Measurements from ENCODE around the gene CETN3. TPM values are rescaled to one million over a fixed set of nuclear protein-coding genes. Genes with fewer than 3 reads are reported as not detected.

Gene CETN3
- total and polyA plus RNA-seq, 9 donors, result 26.3 to 37.6 (median 32.0) TPM

DNA sequence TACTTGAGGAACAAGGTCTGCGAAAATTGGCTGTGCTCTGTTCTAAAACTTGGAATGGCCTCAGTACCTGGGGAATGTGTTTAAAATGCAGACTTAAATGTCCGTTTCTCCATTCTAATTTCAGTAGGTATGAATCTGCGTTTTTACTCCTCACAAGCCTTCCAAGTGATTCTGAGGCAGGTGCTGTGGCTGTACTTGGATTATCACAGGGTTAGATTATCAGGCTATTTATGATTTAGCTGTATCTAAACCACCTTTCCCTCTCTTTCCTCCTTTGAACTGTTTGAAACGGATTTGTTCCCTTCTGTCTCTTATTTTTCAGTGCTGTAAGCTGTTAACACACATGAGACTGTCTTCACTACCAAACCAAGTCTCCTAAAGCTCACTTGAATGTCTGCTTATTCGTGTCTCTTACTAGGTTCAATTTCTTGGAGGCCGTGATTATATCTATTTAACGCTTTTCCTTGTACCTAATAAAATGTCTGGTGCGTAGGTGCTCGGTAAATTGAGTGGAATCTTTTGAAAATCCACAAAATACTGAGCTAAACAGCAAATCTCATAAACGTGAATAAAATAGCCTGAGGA, 714 bp upstream of the CETN3 start:
- H3K27ac ChIP-seq (ENCODE audit: low read length), result peak overlapping the region; percentile 99
- H3K4me1 ChIP-seq (ENCODE audit: control insufficient read depth, insufficient read depth, low read length), result peaks cover 3% of the 10 kb centered on the region
- no peaks in the 10 kb centered on the region for H3K27me3 ChIP-seq (ENCODE audit: control insufficient read depth, insufficient read depth, low read length)
- no CpG with 5 or more reads among the region's 10 CpGs for WGBS (ENCODE audit: insufficient coverage)
- no peaks in the 10 kb centered on the region for H3K9me3 ChIP-seq (replicated peaks; ENCODE audit: control insufficient read depth, low read depth, low read length)
- H3K4me3 ChIP-seq (ENCODE audit: low read length), result peak overlapping the region; percentile 77
- no peak for DNase-seq
- no peaks in the 10 kb centered on the region for H3K36me3 ChIP-seq (ENCODE audit: control insufficient read depth, insufficient read depth, low read length)

DNA sequence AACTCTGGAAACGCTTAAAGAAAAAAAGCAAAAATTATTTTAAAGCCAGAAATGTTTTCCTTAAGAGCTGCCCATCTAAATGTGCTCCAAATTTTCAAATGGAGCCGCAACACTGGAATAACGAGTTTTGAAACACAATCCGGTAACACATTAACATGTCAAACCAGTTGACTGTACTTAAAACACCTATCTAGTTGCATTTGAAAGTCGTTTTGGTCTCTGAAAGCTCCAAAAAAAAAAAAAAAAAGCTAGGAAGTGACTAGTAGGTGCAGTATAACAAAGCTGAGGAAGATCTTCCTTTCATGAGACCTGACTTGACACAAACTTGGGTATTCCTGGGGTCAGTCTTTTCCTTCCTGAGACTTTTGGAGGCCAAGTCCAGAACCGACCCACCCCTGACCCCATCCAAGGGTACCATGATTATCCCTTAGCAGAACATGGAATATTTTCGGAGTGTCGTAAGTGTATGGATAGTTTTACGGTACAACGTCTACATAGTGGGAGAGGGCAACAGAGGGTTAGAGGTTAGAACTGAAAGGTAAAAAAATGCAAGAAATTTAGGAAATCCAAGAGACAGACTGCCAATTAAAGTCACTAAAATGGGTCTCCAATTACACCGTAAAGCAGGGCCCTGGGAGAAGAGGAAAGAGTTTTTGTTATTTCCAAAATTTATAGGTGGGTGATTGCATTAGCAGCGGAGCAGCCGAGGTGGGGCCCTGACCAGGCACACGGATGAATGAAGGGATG, 812 bp downstream of the CETN3 start:
- Histone ChIP-seq H3K27ac (ENCODE audit: low read length) (peak overlapping the region; percentile 100), H3K36me3 (ENCODE audit: control insufficient read depth, insufficient read depth, low read length) (no peaks in the 10 kb centered on the region), H3K4me1 (ENCODE audit: control insufficient read depth, insufficient read depth, low read length) (peaks cover 3% of the 10 kb centered on the region), H3K4me3 (ENCODE audit: low read length) (peak overlapping the region; percentile 96), H3K9me3 (replicated peaks; ENCODE audit: control insufficient read depth, low read depth, low read length) (no peaks in the 10 kb centered on the region), H3K27me3 (ENCODE audit: control insufficient read depth, insufficient read depth, low read length) (no peaks in the 10 kb centered on the region)
- no peak for DNase-seq
- WGBS (ENCODE audit: insufficient coverage), result 0% methylated on average over 7 of the region's 14 CpGs

DNA sequence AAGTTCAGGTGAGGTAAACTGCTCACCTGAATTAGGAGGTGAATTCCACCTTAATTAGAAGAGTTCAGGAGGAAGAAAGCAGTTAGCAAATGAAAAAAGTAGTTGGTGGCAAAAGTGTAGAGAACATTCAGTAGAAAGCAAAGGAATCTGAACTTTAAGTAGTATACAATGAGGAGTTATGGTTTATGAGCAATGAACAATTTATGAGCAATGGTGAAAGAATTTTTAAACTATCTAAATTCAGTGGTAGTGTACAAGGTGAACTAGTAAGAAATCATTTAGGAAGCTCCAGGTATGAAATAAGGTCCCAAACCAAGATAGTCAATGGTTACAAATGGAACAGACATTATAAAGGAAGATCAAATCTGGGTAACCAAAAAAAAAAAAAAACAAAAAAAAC, 3.1 kb downstream of the CETN3 start:
- DNase-seq, result no peak
- no peaks in the 10 kb centered on the region for H3K9me3 ChIP-seq (replicated peaks; ENCODE audit: control insufficient read depth, low read depth, low read length)
- no peak overlapping the region for H3K27ac ChIP-seq (ENCODE audit: low read length)
- H3K36me3 ChIP-seq (ENCODE audit: control insufficient read depth, insufficient read depth, low read length), result no peaks in the 10 kb centered on the region
- H3K4me3 ChIP-seq (ENCODE audit: low read length), result no peak overlapping the region
- peaks cover 3% of the 10 kb centered on the region for H3K4me1 ChIP-seq (ENCODE audit: control insufficient read depth, insufficient read depth, low read length)
- no peaks in the 10 kb centered on the region for H3K27me3 ChIP-seq (ENCODE audit: control insufficient read depth, insufficient read depth, low read length)

DNA sequence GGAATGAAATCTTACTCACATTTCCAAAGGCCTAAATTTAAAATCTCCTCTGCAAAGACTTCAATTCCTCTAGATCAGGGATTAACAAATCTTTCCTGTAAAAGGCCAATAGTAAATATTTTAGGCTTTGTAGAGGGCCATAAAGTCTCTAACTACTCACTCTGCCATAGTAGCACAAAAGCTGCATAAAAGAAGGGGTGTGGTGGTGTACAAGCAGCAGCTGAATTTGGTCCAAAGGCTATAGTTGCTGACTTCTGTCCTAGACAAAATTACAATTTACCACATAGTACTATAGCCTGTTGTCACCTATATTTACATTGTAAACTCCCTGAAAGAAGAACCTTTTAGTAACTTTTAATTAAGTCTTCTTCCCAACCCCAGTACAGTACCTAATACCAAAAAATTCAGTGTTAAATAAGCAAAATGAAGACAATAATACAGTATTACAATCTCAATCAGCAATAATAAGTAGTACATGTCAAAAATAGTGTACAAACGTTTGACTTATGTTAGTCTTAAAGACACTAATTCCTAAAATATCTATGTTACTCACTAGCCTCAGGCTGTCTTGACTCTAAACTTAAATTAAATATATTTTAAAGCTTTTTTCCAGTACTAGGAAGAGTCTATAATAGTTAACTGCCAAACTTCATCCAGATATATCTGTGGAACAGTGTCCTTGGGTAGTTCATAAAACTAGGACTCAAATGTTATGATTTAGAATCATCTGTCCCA, 6.9 kb downstream of the CETN3 start:
- Histone ChIP-seq H3K4me1 (ENCODE audit: control insufficient read depth, insufficient read depth, low read length) (no peaks in the 10 kb centered on the region), H3K27ac (ENCODE audit: low read length) (no peak overlapping the region), H3K9me3 (replicated peaks; ENCODE audit: control insufficient read depth, low read depth, low read length) (no peaks in the 10 kb centered on the region), H3K36me3 (ENCODE audit: control insufficient read depth, insufficient read depth, low read length) (peaks cover 2% of the 10 kb centered on the region), H3K27me3 (ENCODE audit: control insufficient read depth, insufficient read depth, low read length) (no peaks in the 10 kb centered on the region), H3K4me3 (ENCODE audit: low read length) (no peak overlapping the region)
- WGBS (ENCODE audit: insufficient coverage), result no CpG with 5 or more reads among the region's 1 CpG
- no peak for DNase-seq

- no peaks in the 10 kb centered on the region for H3K27me3 ChIP-seq (ENCODE audit: control insufficient read depth, insufficient read depth, low read length)
- H3K27ac ChIP-seq (ENCODE audit: low read length), result no peak overlapping the region
- H3K4me3 ChIP-seq (ENCODE audit: low read length), result no peak overlapping the region
- H3K9me3 ChIP-seq (replicated peaks; ENCODE audit: control insufficient read depth, low read depth, low read length), result no peaks in the 10 kb centered on the region
- H3K36me3 ChIP-seq (ENCODE audit: control insufficient read depth, insufficient read depth, low read length), result peaks cover 2% of the 10 kb centered on the region
- DNase-seq, result no peak
- no peaks in the 10 kb centered on the region for H3K4me1 ChIP-seq (ENCODE audit: control insufficient read depth, insufficient read depth, low read length)
- WGBS (ENCODE audit: insufficient coverage), result no CpG with 5 or more reads among the region's 4 CpGs
Measured at GRCh38 chr5:90399251-90399650, 10.3 kb downstream of the CETN3 start.

- H3K4me3 ChIP-seq (ENCODE audit: low read length), result no peak overlapping the region
- H3K27ac ChIP-seq (ENCODE audit: low read length), result no peak overlapping the region
- no CpG with 5 or more reads among the region's 2 CpGs for WGBS (ENCODE audit: insufficient coverage)
- no peaks in the 10 kb centered on the region for H3K27me3 ChIP-seq (ENCODE audit: control insufficient read depth, insufficient read depth, low read length)
- H3K9me3 ChIP-seq (replicated peaks; ENCODE audit: control insufficient read depth, low read depth, low read length), result no peaks in the 10 kb centered on the region
- no peak for DNase-seq
- H3K4me1 ChIP-seq (ENCODE audit: control insufficient read depth, insufficient read depth, low read length), result no peaks in the 10 kb centered on the region
- H3K36me3 ChIP-seq (ENCODE audit: control insufficient read depth, insufficient read depth, low read length), result peaks cover 2% of the 10 kb centered on the region
Measured at GRCh38 chr5:90398726-90399125, 10.8 kb downstream of the CETN3 start.

DNA sequence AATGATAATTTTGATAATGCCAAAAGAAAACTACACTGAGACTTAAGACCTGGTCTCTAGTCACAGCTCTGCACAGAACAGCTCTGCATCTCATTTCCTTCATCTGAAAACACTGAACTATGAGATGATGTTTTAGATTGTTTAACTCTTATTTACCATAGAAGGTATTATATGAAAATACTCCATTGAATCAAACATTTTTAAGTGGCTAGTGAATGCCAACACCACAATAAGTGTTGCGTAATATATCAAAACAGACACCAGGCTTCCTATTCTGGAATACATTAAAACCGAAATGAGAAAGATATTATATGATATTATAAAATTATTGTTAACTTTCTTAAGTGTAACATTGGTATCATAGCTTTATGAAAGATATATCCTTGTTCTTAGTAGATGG, 14.6 kb downstream of the CETN3 start:
- H3K4me1 ChIP-seq (ENCODE audit: control insufficient read depth, insufficient read depth, low read length), result peaks cover 2% of the 10 kb centered on the region
- no peak overlapping the region for H3K4me3 ChIP-seq (ENCODE audit: low read length)
- H3K27me3 ChIP-seq (ENCODE audit: control insufficient read depth, insufficient read depth, low read length), result no peaks in the 10 kb centered on the region
- H3K27ac ChIP-seq (ENCODE audit: low read length), result no peak overlapping the region
- H3K9me3 ChIP-seq (replicated peaks; ENCODE audit: control insufficient read depth, low read depth, low read length), result no peaks in the 10 kb centered on the region
- H3K36me3 ChIP-seq (ENCODE audit: control insufficient read depth, insufficient read depth, low read length), result peaks cover 2% of the 10 kb centered on the region
- WGBS (ENCODE audit: insufficient coverage), result no CpG with 5 or more reads among the region's 2 CpGs
- no peak for DNase-seq

GRCh38 chr5:90390928-90391327, 18.6 kb downstream of the CETN3 start:
- H3K36me3 ChIP-seq (ENCODE audit: control insufficient read depth, insufficient read depth, low read length), result no peaks in the 10 kb centered on the region
- H3K27ac ChIP-seq (ENCODE audit: low read length), result no peak overlapping the region
- 39% methylated on average over 2 of the region's 3 CpGs for WGBS (ENCODE audit: insufficient coverage)
- no peaks in the 10 kb centered on the region for H3K27me3 ChIP-seq (ENCODE audit: control insufficient read depth, insufficient read depth, low read length)
- H3K4me3 ChIP-seq (ENCODE audit: low read length), result no peak overlapping the region
- DNase-seq, result peak; percentile 4
- peaks cover 2% of the 10 kb centered on the region for H3K4me1 ChIP-seq (ENCODE audit: control insufficient read depth, insufficient read depth, low read length)
- no peaks in the 10 kb centered on the region for H3K9me3 ChIP-seq (replicated peaks; ENCODE audit: control insufficient read depth, low read depth, low read length)

DNA sequence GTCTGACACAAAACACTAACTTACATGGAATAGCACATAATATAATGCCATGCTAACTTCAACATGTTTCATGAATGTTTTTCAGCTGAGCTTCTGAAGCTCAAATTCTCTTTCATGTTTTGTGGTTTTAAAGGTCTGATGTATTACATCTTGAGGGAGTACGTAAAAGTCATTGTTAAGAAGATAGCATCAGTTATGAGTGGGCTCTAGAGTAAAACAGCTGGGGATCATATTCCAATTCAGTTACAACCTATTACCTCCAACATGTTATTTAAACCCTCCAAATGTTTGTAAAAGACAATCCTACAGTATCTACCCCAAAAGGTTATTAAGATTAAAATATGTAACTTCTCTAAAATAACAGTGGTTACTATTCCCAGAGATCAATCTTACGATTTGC, 19.2 kb downstream of the CETN3 start:
- peaks cover 2% of the 10 kb centered on the region for H3K4me1 ChIP-seq (ENCODE audit: control insufficient read depth, insufficient read depth, low read length)
- WGBS (ENCODE audit: insufficient coverage), result 83% methylated on average over 1 of the region's 2 CpGs
- H3K27me3 ChIP-seq (ENCODE audit: control insufficient read depth, insufficient read depth, low read length), result no peaks in the 10 kb centered on the region
- no peaks in the 10 kb centered on the region for H3K36me3 ChIP-seq (ENCODE audit: control insufficient read depth, insufficient read depth, low read length)
- H3K27ac ChIP-seq (ENCODE audit: low read length), result no peak overlapping the region
- no peak for DNase-seq
- no peaks in the 10 kb centered on the region for H3K9me3 ChIP-seq (replicated peaks; ENCODE audit: control insufficient read depth, low read depth, low read length)
- no peak overlapping the region for H3K4me3 ChIP-seq (ENCODE audit: low read length)

DNA sequence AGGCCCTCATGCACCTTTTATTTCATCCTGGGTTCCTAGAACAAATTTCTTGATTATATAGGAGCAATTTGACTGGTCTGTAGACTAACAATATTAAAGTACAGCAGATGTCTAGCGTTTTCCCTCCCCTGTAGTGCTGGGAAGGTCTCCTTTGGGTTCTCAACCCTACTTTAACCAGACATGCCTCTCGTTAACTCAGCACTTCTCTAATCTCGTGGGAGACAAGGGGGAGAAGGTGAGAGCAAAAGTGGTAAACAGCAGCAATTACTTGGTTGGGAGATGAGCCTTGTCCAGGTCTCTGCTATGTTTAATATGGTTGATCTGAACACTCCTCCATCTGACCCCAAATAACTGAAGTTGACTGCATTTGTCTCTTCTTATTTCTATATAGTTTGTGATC, 22.0 kb downstream of the CETN3 start:
- DNase-seq, result no peak
- H3K4me3 ChIP-seq (ENCODE audit: low read length), result no peak overlapping the region
- H3K27ac ChIP-seq (ENCODE audit: low read length), result no peak overlapping the region
- no peaks in the 10 kb centered on the region for H3K9me3 ChIP-seq (replicated peaks; ENCODE audit: control insufficient read depth, low read depth, low read length)
- H3K4me1 ChIP-seq (ENCODE audit: control insufficient read depth, insufficient read depth, low read length), result peaks cover 2% of the 10 kb centered on the region
- WGBS (ENCODE audit: insufficient coverage), result no CpG with 5 or more reads among the region's 3 CpGs
- no peaks in the 10 kb centered on the region for H3K27me3 ChIP-seq (ENCODE audit: control insufficient read depth, insufficient read depth, low read length)
- no peaks in the 10 kb centered on the region for H3K36me3 ChIP-seq (ENCODE audit: control insufficient read depth, insufficient read depth, low read length)
